ENCODE data around the gene RNF222. TPM values are rescaled to one million over a fixed set of nuclear protein-coding genes. Genes with fewer than 3 reads are reported as not detected.

Gene RNF222
- total RNA-seq, 4 donors from 2014 or later = not detected

DNA sequence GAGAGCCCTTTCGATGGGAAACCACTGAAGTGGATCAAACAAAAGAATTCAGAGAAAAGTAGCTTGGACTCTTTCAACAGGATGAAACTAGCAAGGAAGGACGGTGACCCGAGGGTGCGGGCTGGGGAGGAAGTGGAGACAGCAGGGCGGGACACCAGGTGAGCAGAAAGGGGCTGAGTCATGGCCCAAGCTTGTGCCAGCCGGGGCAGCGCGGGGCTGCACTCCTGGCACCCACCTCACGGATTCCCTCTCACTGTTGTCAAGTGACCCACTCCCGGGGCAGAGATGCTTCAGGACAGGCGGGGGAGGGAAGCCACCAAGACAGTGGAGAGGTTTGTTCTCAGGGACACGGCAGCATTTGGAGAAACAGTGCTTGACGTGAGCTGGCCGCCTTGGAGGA is 10.7 kb upstream of the RNF222 start:
- Histone ChIP-seq H3K4me3 (replicated peaks in 1 of 3) (no peak overlapping the region), H3K27ac (peak overlapping the region; percentile 63 to 84 (median 73)), H3K27me3 (no peaks in the 10 kb centered on the region), H3K9me3 (no peaks in the 10 kb centered on the region), H3K36me3 (no peaks in the 10 kb centered on the region), H3K4me1 (peaks cover 6 to 11% of the 10 kb centered on the region in 2 donors)
- TF ChIP-seq, protein P1, sequence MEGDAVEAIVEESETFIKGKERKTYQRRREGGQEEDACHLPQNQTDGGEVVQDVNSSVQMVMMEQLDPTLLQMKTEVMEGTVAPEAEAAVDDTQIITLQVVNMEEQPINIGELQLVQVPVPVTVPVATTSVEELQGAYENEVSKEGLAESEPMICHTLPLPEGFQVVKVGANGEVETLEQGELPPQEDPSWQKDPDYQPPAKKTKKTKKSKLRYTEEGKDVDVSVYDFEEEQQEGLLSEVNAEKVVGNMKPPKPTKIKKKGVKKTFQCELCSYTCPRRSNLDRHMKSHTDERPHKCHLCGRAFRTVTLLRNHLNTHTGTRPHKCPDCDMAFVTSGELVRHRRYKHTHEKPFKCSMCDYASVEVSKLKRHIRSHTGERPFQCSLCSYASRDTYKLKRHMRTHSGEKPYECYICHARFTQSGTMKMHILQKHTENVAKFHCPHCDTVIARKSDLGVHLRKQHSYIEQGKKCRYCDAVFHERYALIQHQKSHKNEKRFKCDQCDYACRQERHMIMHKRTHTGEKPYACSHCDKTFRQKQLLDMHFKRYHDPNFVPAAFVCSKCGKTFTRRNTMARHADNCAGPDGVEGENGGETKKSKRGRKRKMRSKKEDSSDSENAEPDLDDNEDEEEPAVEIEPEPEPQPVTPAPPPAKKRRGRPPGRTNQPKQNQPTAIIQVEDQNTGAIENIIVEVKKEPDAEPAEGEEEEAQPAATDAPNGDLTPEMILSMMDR (IDR thresholded peaks at IDR 0.05) = no peak
- TF ChIP-seq POLR2A (IDR thresholded peaks at IDR 0.05) = peak in 1 of 2 donors; percentile 16
- 20 to 33% methylated on average over 12 to 13 of the region's 14 CpGs for WGBS, 2 donors
- intact Hi-C loops (cut with DNase I) = no loop called here
- DNase-seq = peak; percentile 82 to 84

DNA sequence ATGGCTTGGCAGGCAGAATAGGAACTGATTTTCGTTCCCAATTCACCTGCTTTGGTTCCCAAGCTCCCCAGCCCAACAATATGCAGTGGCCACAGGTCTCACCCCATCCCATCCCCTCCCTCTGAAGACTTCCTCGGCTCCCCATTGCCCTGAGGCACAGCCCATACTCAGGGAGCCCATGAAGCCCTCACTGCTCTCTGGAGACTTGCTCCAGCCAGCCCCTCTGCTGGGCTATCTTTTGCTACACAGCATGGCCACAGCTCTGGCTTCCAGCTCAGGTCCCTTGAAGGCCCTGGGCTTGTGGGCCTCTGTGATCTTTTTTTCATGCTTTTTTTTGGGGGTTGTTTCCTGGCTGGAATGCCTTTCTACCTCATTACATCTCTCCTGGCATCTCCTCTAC is 8.5 kb upstream of the RNF222 start:
- Histone ChIP-seq H3K4me1 (peaks cover 6 to 11% of the 10 kb centered on the region in 2 donors), H3K27me3 (no peaks in the 10 kb centered on the region), H3K36me3 (no peaks in the 10 kb centered on the region), H3K4me3 (replicated peaks in 1 of 3) (no peak overlapping the region), H3K9me3 (no peaks in the 10 kb centered on the region), H3K27ac (no peak overlapping the region)
- intact Hi-C loops (cut with DNase I) = no loop called here
- WGBS, 2 donors = 63 to 77% methylated on average over 2 of the region's 2 CpGs
- TF ChIP-seq POLR2A (IDR thresholded peaks at IDR 0.05) = no peak
- TF ChIP-seq, protein P1 (IDR thresholded peaks at IDR 0.05) = no peak
- no peak for DNase-seq

DNA sequence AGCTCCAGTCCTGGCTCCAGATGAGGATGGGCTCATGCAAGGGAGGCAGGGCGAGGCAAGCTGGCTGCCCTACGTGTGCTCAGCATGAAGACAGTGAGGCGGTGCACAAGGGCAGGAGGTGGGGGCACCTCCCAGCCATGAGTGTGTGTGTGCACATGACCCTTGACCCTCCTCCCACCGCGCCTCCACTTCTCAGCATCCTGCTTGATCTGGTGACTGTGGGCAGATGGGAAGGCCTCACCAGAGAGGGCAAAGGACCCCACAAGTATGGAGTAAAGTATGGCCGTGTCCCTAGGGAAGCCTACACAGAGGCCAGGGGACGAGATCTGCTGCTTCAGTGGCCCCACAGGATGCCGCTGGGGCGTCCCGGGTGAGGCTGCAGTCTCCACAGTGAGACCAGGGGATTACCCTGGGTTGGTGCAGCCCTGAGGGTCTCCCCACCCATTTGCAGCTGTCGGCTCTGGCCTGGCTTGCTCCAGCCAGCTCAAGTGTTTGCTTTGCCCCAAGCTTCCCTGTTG is 7.9 kb upstream of the RNF222 start:
- peaks cover 6 to 11% of the 10 kb centered on the region in 2 donors for H3K4me1 ChIP-seq
- no peak overlapping the region for H3K4me3 ChIP-seq (replicated peaks in 1 of 3)
- no peaks in the 10 kb centered on the region for H3K9me3 ChIP-seq
- intact Hi-C loops (cut with DNase I) = no loop called here
- no peak overlapping the region for H3K27ac ChIP-seq
- TF ChIP-seq, protein P1 (IDR thresholded peaks at IDR 0.05) = no peak
- TF ChIP-seq POLR2A (IDR thresholded peaks at IDR 0.05) = no peak
- 84 to 91% methylated on average over 9 to 11 of the region's 11 CpGs for WGBS, 2 donors
- no peaks in the 10 kb centered on the region for H3K27me3 ChIP-seq
- no peaks in the 10 kb centered on the region for H3K36me3 ChIP-seq
- no peak for DNase-seq

DNA sequence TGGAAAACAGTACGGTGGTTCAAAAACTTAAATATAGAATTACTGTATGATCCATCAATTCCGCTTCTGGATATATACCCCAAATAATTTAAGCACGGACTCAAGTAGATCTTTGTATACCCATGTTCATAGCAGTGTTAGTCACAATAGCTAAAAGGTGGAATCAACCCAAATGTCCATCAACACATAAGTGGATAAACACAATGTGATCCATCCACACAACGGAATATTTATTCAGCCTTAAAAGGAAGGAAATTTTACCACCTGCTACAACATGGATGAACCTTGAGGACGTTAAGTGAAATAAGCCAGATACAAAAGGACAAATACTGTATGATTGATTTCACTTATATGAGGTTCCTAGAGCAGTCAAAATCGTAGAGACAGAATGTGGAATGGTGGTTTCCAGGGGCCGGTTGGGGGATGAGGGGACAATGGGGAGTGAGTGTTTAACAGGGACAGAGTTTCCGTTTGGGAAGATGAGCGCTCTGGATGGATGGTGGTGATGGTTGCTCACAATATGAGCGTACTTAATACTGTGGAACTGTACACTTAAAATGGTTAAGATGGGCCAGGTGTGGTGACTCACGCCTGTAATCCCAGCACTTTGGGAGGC is 5.4 kb upstream of the RNF222 start:
- TF ChIP-seq, protein P1 (IDR thresholded peaks at IDR 0.05) = no peak
- no peak for TF ChIP-seq POLR2A (IDR thresholded peaks at IDR 0.05)
- no peak overlapping the region for H3K27ac ChIP-seq
- no peaks in the 10 kb centered on the region for H3K27me3 ChIP-seq
- no peaks in the 10 kb centered on the region for H3K9me3 ChIP-seq
- H3K36me3 ChIP-seq = no peaks in the 10 kb centered on the region
- H3K4me3 ChIP-seq (replicated peaks in 1 of 3) = no peak overlapping the region
- WGBS, 2 donors = 81 to 82% methylated on average over 11 of the region's 11 CpGs
- intact Hi-C loops (cut with DNase I) = no loop called here
- H3K4me1 ChIP-seq = peaks cover 2 to 4% of the 10 kb centered on the region in 2 donors
- DNase-seq = no peak

DNA sequence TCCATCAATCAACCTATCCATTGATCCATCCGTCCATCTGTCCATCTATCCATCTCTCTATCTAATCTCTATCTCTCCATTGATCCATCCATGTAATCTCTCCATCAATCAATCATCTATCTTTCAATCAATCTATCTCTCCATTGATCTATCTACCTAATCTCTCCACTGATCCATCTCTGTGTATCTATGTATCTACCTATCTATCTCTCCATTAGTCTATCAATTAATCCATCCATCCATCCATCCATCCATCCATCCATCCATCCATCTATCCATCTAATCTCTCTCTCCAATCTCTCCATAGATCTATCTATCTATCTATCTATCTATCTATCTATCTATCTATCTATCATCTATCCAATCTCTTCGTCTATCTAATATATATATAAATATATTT is 3.5 kb upstream of the RNF222 start:
- H3K36me3 ChIP-seq = no peaks in the 10 kb centered on the region
- no peaks in the 10 kb centered on the region for H3K27me3 ChIP-seq
- no peaks in the 10 kb centered on the region for H3K4me1 ChIP-seq
- H3K27ac ChIP-seq = no peak overlapping the region
- intact Hi-C loops (cut with DNase I) = no loop called here
- H3K9me3 ChIP-seq = no peaks in the 10 kb centered on the region
- DNase-seq = no peak
- TF ChIP-seq, protein P1 (IDR thresholded peaks at IDR 0.05) = no peak
- no peak for TF ChIP-seq POLR2A (IDR thresholded peaks at IDR 0.05)
- no peak overlapping the region for H3K4me3 ChIP-seq (replicated peaks in 1 of 3)
- 89 to 91% methylated on average over 2 of the region's 2 CpGs for WGBS, 2 donors
